ENCODE results near the gene PEX6.
"Not testable (repeated sequence)": the region's sequence is repeated elsewhere in the genome, so short reads cannot be mapped to it uniquely, and the experiment has no call there.

The PEX6 gene

GRCh38 chr6:42963855-42964605 lies 15.0 kb downstream of the PEX6 start:
- Histone ChIP-seq H3K36me3 (ENCODE audit: control insufficient read depth in 2 of 2, insufficient read depth in 2 of 2, low read length in 2 of 2) (peaks cover 22 to 28% of the 10 kb centered on the region in 2 donors), H3K9me3 (ENCODE audit: control insufficient read depth in 2 of 2, low read length in 2 of 2) (no peaks in the 10 kb centered on the region), H3K4me1 (ENCODE audit: control insufficient read depth, insufficient read depth, low read length) (peaks cover 16% of the 10 kb centered on the region), H3K27ac (ENCODE audit: low read length) (no peak overlapping the region), H3K4me3 (ENCODE audit: low read length in 2 of 2) (no peak overlapping the region), H3K27me3 (ENCODE audit: control insufficient read depth in 1 of 2, insufficient read depth in 2 of 2, low read length in 2 of 2) (no peaks in the 10 kb centered on the region), H3K9ac (ENCODE audit: low read length in 2 of 2) (no peak overlapping the region)

GRCh38 chr6:42963179-42963854 lies 15.7 kb downstream of the PEX6 start:
- peaks cover 15 to 26% of the 10 kb centered on the region in 2 donors for H3K36me3 ChIP-seq (ENCODE audit: control insufficient read depth in 2 of 2, insufficient read depth in 2 of 2, low read length in 2 of 2)

GRCh38 chr6:42962502-42963178 lies 16.3 kb downstream of the PEX6 start:
- Histone ChIP-seq H3K36me3 (ENCODE audit: control insufficient read depth in 2 of 2, insufficient read depth in 2 of 2, low read length in 2 of 2) (peaks cover 15 to 25% of the 10 kb centered on the region in 2 donors), H3K4me3 (ENCODE audit: low read length in 2 of 2) (no peak overlapping the region), H3K9me3 (ENCODE audit: control insufficient read depth in 2 of 2, low read length in 2 of 2) (no peaks in the 10 kb centered on the region), H3K4me1 (ENCODE audit: control insufficient read depth, insufficient read depth, low read length) (peaks cover 16% of the 10 kb centered on the region), H3K27ac (ENCODE audit: low read length) (no peak overlapping the region), H3K9ac (ENCODE audit: low read length in 2 of 2) (no peak overlapping the region), H3K27me3 (ENCODE audit: control insufficient read depth in 1 of 2, insufficient read depth in 2 of 2, low read length in 2 of 2) (no peaks in the 10 kb centered on the region)

More at GRCh38 chr6:42963179-42963854, 15.7 kb downstream of the PEX6 start:
- peaks cover 16% of the 10 kb centered on the region for H3K4me1 ChIP-seq (ENCODE audit: control insufficient read depth, insufficient read depth, low read length)
- H3K9ac ChIP-seq (ENCODE audit: low read length in 2 of 2) = no peak overlapping the region
- H3K9me3 ChIP-seq (ENCODE audit: control insufficient read depth in 2 of 2, low read length in 2 of 2) = no peaks in the 10 kb centered on the region
- no peak overlapping the region for H3K27ac ChIP-seq (ENCODE audit: low read length)
- H3K4me3 ChIP-seq (ENCODE audit: low read length in 2 of 2) = no peak overlapping the region
- no peaks in the 10 kb centered on the region for H3K27me3 ChIP-seq (ENCODE audit: control insufficient read depth in 1 of 2, insufficient read depth in 2 of 2, low read length in 2 of 2)

GRCh38 chr6:42962096-42962495 lies 16.9 kb downstream of the PEX6 start:
- no peaks in the 10 kb centered on the region for H3K27me3 ChIP-seq (ENCODE audit: control insufficient read depth in 1 of 2, insufficient read depth in 2 of 2, low read length in 2 of 2)
- H3K9ac ChIP-seq (ENCODE audit: low read length in 2 of 2) = no peak overlapping the region
- no peaks in the 10 kb centered on the region for H3K9me3 ChIP-seq (ENCODE audit: control insufficient read depth in 2 of 2, low read length in 2 of 2)
- no peak overlapping the region for H3K4me3 ChIP-seq (ENCODE audit: low read length in 2 of 2)
- no peak overlapping the region for H3K27ac ChIP-seq (ENCODE audit: low read length)
- peaks cover 16% of the 10 kb centered on the region for H3K4me1 ChIP-seq (ENCODE audit: control insufficient read depth, insufficient read depth, low read length)
- H3K36me3 ChIP-seq (ENCODE audit: control insufficient read depth in 2 of 2, insufficient read depth in 2 of 2, low read length in 2 of 2) = peaks cover 11 to 20% of the 10 kb centered on the region in 2 donors

- H3K4me1 ChIP-seq (ENCODE audit: control insufficient read depth, insufficient read depth, low read length) = peaks cover 16% of the 10 kb centered on the region
- peaks cover 10 to 13% of the 10 kb centered on the region in 2 donors for H3K36me3 ChIP-seq (ENCODE audit: control insufficient read depth in 2 of 2, insufficient read depth in 2 of 2, low read length in 2 of 2)
- peak overlapping the region; percentile 62 to 76 for H3K4me3 ChIP-seq (ENCODE audit: low read length in 2 of 2)
- no peaks in the 10 kb centered on the region for H3K27me3 ChIP-seq (ENCODE audit: control insufficient read depth in 1 of 2, insufficient read depth in 2 of 2, low read length in 2 of 2)
- no peaks in the 10 kb centered on the region for H3K9me3 ChIP-seq (ENCODE audit: control insufficient read depth in 2 of 2, low read length in 2 of 2)
- no peak overlapping the region for H3K27ac ChIP-seq (ENCODE audit: low read length)
- no peak overlapping the region for H3K9ac ChIP-seq (ENCODE audit: low read length in 2 of 2)
These were observed 17.9 kb downstream of the PEX6 start for GRCh38 chr6:42961020-42961470.

- peak within 1 kb of the TSS in 1 of 2 donors; percentile 53 for H3K9ac ChIP-seq (ENCODE audit: low read length in 2 of 2)
- H3K27ac ChIP-seq (ENCODE audit: low read length) = no peak within 1 kb of the TSS
- H3K4me1 ChIP-seq (ENCODE audit: control insufficient read depth, insufficient read depth, low read length) = peaks cover 16% of the 10 kb centered on the region
- H3K4me3 ChIP-seq (ENCODE audit: low read length in 2 of 2) = peak within 1 kb of the TSS; percentile 62 to 76
- peaks cover 6 to 12% of the 10 kb centered on the region in 2 donors for H3K36me3 ChIP-seq (ENCODE audit: control insufficient read depth in 2 of 2, insufficient read depth in 2 of 2, low read length in 2 of 2)
- no peaks in the 10 kb centered on the region for H3K27me3 ChIP-seq (ENCODE audit: control insufficient read depth in 1 of 2, insufficient read depth in 2 of 2, low read length in 2 of 2)
- H3K9me3 ChIP-seq (ENCODE audit: control insufficient read depth in 2 of 2, low read length in 2 of 2) = no peaks in the 10 kb centered on the region
These were observed 18.6 kb downstream of the PEX6 start, which contains the start of gene GNMT for GRCh38 chr6:42960243-42961019. Gene GNMT, plus strand, starts transcription at chr6:42960754. Its CDS starts 14 bp downstream, at chr6:42960768.

- Histone ChIP-seq H3K9me3 (ENCODE audit: control insufficient read depth in 2 of 2, low read length in 2 of 2) (no peaks in the 10 kb centered on the region), H3K27me3 (ENCODE audit: control insufficient read depth in 1 of 2, insufficient read depth in 2 of 2, low read length in 2 of 2) (no peaks in the 10 kb centered on the region), H3K27ac (ENCODE audit: low read length) (no peak overlapping the region), H3K4me3 (ENCODE audit: low read length in 2 of 2) (peak overlapping the region; percentile 62 to 76), H3K36me3 (ENCODE audit: control insufficient read depth in 2 of 2, insufficient read depth in 2 of 2, low read length in 2 of 2) (peaks cover 5 to 8% of the 10 kb centered on the region in 2 donors), H3K4me1 (ENCODE audit: control insufficient read depth, insufficient read depth, low read length) (peaks cover 16% of the 10 kb centered on the region), H3K9ac (ENCODE audit: low read length in 2 of 2) (no peak overlapping the region)
These were observed 19.1 kb downstream of the PEX6 start for GRCh38 chr6:42959917-42960242.

- peaks cover 13% of the 10 kb centered on the region for H3K4me1 ChIP-seq (ENCODE audit: control insufficient read depth, insufficient read depth, low read length)
- no peaks in the 10 kb centered on the region for H3K27me3 ChIP-seq (ENCODE audit: control insufficient read depth in 1 of 2, insufficient read depth in 2 of 2, low read length in 2 of 2)
- no peak overlapping the region for H3K27ac ChIP-seq (ENCODE audit: low read length)
- H3K9me3 ChIP-seq (ENCODE audit: control insufficient read depth in 2 of 2, low read length in 2 of 2) = no peaks in the 10 kb centered on the region
- H3K36me3 ChIP-seq (ENCODE audit: control insufficient read depth in 2 of 2, insufficient read depth in 2 of 2, low read length in 2 of 2) = peaks cover 0 to 3% of the 10 kb centered on the region in 2 donors
- H3K9ac ChIP-seq (ENCODE audit: low read length in 2 of 2) = no peak overlapping the region
- no peak overlapping the region for H3K4me3 ChIP-seq (ENCODE audit: low read length in 2 of 2)
These were observed 20.9 kb downstream of the PEX6 start for GRCh38 chr6:42958125-42958524.

- not testable (repeated sequence) for H3K4me1 ChIP-seq (ENCODE audit: control insufficient read depth, insufficient read depth, low read length); H3K36me3 ChIP-seq (ENCODE audit: control insufficient read depth in 2 of 2, insufficient read depth in 2 of 2, low read length in 2 of 2); H3K4me3 ChIP-seq (ENCODE audit: low read length in 2 of 2); H3K9me3 ChIP-seq (ENCODE audit: control insufficient read depth in 2 of 2, low read length in 2 of 2); H3K9ac ChIP-seq (ENCODE audit: low read length in 2 of 2); H3K27ac ChIP-seq (ENCODE audit: low read length); H3K27me3 ChIP-seq (ENCODE audit: control insufficient read depth in 1 of 2, insufficient read depth in 2 of 2, low read length in 2 of 2)
These were observed 24.6 kb downstream of the PEX6 start for GRCh38 chr6:42954405-42954804.

- Histone ChIP-seq H3K27me3 (ENCODE audit: control insufficient read depth in 1 of 2, insufficient read depth in 2 of 2, low read length in 2 of 2) (no peaks in the 10 kb centered on the region), H3K4me1 (ENCODE audit: control insufficient read depth, insufficient read depth, low read length) (no peaks in the 10 kb centered on the region), H3K36me3 (ENCODE audit: control insufficient read depth in 2 of 2, insufficient read depth in 2 of 2, low read length in 2 of 2) (no peaks in the 10 kb centered on the region), H3K9ac (ENCODE audit: low read length in 2 of 2) (no peak overlapping the region), H3K9me3 (ENCODE audit: control insufficient read depth in 2 of 2, low read length in 2 of 2) (no peaks in the 10 kb centered on the region), H3K4me3 (ENCODE audit: low read length in 2 of 2) (no peak overlapping the region), H3K27ac (ENCODE audit: low read length) (no peak overlapping the region)
These were observed 26.6 kb downstream of the PEX6 start for GRCh38 chr6:42952389-42952788.

All from stomach smooth muscle (tissue), 2 donors.